Stimulated activated CD8-positive, alpha-beta memory T cell treated with anti-CD3 and anti-CD28 coated beads, Interleukin-15, amount 100 ng/mL, for 48 hours (primary cell): ENCODE results near the gene PLK5.
A peak's percentile ranks its signal among the peaks of the same experiment; 100 is the strongest.
"Not testable (repeated sequence)": the region's sequence is repeated elsewhere in the genome, so short reads cannot be mapped to it uniquely, and the experiment has no call there.

Source experiments
- DNase-seq, 2 donors: peaks; one replicate each; pipeline ENCODE4 v3.0.0-alpha.2; 2020; ENCODE audit warnings: low read depth in 2 of 2

Gene PLK5, protein sequence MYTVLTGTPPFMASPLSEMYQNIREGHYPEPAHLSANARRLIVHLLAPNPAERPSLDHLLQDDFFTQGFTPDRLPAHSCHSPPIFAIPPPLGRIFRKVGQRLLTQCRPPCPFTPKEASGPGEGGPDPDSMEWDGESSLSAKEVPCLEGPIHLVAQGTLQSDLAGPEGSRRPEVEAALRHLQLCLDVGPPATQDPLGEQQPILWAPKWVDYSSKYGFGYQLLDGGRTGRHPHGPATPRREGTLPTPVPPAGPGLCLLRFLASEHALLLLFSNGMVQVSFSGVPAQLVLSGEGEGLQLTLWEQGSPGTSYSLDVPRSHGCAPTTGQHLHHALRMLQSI

GRCh38 chr19:1523412-1524286 is at the start of gene PLK5:
PLK5 (plus strand) TSS chr19:1524077; CDS start chr19:1526997, 2,920 bp downstream.
- no peak for DNase-seq

DNA sequence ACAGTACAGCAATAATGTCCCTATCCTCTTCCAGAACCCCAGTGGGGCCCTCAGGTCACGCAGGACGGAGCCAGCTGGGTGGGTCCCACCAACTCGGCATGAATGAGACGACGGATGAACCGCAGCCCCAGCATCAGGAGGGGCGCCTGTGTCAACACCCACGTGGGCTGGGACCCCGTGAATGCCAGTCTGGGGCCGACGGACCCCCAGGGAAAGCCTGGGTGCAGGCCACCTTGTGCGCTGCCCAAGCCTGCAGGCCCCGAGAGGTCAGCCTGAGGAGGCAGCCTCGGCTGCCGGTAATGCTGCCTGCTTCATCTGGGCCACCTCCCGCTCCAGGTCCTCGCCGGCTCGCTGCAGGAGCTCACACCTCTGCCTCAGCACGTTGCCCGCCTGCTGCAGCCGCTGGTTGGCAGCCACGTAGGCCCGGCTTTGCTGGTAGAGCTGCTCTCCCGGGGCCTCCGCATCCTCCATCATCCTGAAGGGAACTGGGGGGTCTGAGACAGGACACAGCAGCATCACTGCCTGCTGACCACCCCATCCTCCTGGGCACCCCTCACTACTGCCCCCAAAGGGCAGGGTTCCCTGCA is 49.0 kb upstream of the PLK5 start:
- DNase-seq, result no peak

- DNase-seq, result no peak
These were observed 48.0 kb upstream of the PLK5 start for GRCh38 chr19:1475751-1476437.

- DNase-seq, result not testable (repeated sequence)
These were observed 46.8 kb upstream of the PLK5 start for GRCh38 chr19:1477056-1477455.

DNA sequence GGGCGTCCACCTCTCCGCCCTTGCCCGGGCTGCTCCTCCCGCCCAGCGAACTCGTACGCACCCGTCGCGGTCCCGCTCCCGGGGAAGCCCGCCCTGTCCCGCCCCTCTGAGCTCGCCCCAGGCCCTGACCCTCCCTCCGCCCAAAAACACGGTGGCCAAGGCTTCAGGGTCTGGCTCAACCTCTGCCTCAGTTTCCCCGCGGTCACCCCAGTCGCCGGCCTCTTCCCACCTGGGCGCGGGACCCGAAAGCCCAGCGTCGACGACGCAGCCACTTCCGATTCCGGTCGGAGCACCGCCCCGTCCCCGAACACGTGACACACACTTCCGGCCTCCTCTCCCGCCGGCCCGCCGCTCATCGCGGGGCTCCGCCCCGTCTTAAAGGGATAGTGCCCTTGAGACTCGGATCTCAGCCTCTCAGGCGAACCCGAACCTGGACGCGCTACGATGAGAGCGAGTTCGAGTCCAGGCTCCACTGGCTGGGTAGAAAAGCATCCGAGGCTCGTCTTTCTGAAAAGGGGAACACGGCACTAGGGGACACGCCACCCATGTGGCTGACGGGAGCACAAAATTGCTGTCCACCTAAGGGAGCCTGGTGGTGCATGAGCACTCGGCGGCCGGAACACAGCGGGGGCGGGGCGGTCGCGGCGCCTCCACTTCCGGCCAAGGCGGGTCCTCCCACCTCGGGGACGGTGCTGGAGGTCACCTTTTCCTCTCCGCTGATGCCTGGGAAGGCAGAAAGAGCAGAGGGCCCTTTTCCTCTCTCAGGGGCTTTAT is 44.8 kb upstream of the PLK5 start, which contains the start of gene C19orf25:
Gene C19orf25 (minus strand): TSS at position 282 of the 774 bp plus-strand sequence. CDS start 312 bp downstream, outside the sequence.
- DNase-seq, result peak; percentile 88 to 92

- DNase-seq, result no peak
These were observed 42.5 kb upstream of the PLK5 start for GRCh38 chr19:1481224-1481892.

DNA sequence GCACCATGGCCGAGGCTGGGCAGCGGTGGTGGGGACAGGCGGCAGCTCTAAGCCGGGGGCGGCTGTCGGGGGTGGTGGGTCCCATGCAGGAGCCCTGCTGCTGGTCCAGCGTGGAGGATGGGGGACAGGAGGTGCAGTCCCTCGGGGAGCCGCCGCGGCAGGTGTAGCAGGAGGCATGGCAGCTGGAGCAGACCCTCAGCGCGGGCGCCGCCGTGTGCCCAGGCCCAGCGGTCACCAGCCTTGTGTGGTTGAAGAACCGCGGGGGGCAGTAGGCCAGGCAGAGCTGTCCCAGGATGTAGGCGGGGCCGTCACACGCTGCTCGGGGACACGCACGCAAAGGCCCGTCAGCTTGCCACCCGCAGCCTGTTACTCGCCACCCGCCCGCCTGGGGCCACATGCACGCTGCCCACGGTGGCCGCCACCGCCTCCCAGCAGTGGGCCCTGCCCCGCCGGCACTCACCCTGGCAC is 42.0 kb upstream of the PLK5 start:
- no peak for DNase-seq

GRCh38 chr19:1482361-1483130 is 41.3 kb upstream of the PLK5 start:
- DNase-seq, result no peak

GRCh38 chr19:1483131-1483978 is 40.5 kb upstream of the PLK5 start:
- DNase-seq, result no peak

GRCh38 chr19:1483979-1484428 is 39.9 kb upstream of the PLK5 start:
- DNase-seq, result no peak

- DNase-seq, result no peak
These were observed 36.9 kb upstream of the PLK5 start for GRCh38 chr19:1486720-1487575.

GRCh38 chr19:1487576-1488281 is 36.1 kb upstream of the PLK5 start:
- no peak for DNase-seq

DNA sequence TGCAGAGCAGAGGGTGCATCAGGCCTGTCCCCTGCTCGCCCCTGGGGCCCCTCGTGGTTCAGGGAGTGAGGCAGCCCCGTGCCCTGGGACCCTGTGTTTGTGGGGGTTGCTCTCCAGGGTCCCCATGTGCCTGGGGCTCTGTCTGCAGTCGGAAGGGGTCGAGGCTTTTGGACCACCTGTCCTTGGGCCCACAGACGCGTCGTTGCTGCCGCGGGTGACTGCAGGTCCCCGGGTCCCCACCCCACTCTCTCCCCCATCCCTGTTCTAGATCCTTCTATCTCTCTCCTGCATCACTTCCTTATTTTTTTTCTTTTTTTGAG is 35.6 kb upstream of the PLK5 start:
- no peak for DNase-seq

GRCh38 chr19:1489463-1490310 is 34.2 kb upstream of the PLK5 start:
- no peak for DNase-seq

GRCh38 chr19:1490311-1491113 is 33.4 kb upstream of the PLK5 start, which contains the start of gene PCSK4:
PCSK4 (minus strand) TSS chr19:1490350; CDS start chr19:1490346, 4 bp downstream.
- DNase-seq, result peak; percentile 92 to 95
